ENCODE data around the gene TUBB. TPM values are rescaled to one million over a fixed set of nuclear protein-coding genes. Genes with fewer than 3 reads are reported as not detected.

Gene TUBB
- total RNA-seq, 1 experiment from 2014 or later = 1,719 TPM

GRCh38 chr6:30747902-30748769, 28.0 kb downstream of the TUBB start:
- Histone ChIP-seq H2BK5ac (ENCODE audit: insufficient read length, low read length) (no peak overlapping the region), H2BK120ac (ENCODE audit: low read depth, low read length, poor library complexity, severe bottlenecking) (no peak overlapping the region), H3K56ac (ENCODE audit: insufficient read length, low read depth, low read length) (no peak overlapping the region), H3K9me3 (ENCODE audit: control insufficient read depth, low read depth, low read length) (no peaks in the 10 kb centered on the region), H3T11ph (ENCODE audit: low read length) (no peak overlapping the region), H2BK12ac (ENCODE audit: insufficient read length, low read depth, low read length) (no peak overlapping the region), H4K5ac (ENCODE audit: insufficient read length, low read depth, low read length) (no peak overlapping the region), H4K8ac (replicated peaks; ENCODE audit: insufficient read length, low read depth, low read length) (no peak overlapping the region), H3K79me1 (ENCODE audit: insufficient read depth, low read depth, low read length, poor library complexity, severe bottlenecking) (no peaks in the 10 kb centered on the region), H3K18ac (ENCODE audit: insufficient read length, low read depth, low read length) (no peak overlapping the region), H2AK5ac (ENCODE audit: insufficient read length, low read length) (no peak overlapping the region), H3K9ac (ENCODE audit: extremely low read depth, insufficient read length, low read length) (no peak overlapping the region), H4K91ac (ENCODE audit: insufficient read length, low read depth, low read length) (no peak overlapping the region), H3K4me2 (ENCODE audit: insufficient read depth, insufficient read length, low read length) (no peak overlapping the region), H3K27me3 (ENCODE audit: insufficient read depth, low read length) (no peaks in the 10 kb centered on the region; the same call in 1 of the 2 replicates), H3K27ac (ENCODE audit: insufficient read length, low read depth, low read length) (no peak overlapping the region), H3K79me2 (ENCODE audit: insufficient read depth, low read length) (peaks cover 8% of the 10 kb centered on the region; the same call in 1 of the 2 replicates), H3K23me2 (ENCODE audit: insufficient read length, low read depth, low read length, poor library complexity, severe bottlenecking) (peaks cover 6% of the 10 kb centered on the region), H3K23ac (ENCODE audit: insufficient read length, low read depth, low read length) (no peak overlapping the region), H4K20me1 (ENCODE audit: control insufficient read depth, insufficient read depth, insufficient read length) (peaks cover under 1% of the 10 kb centered on the region), H2AFZ (ENCODE audit: low read length) (no peak overlapping the region), H2BK15ac (ENCODE audit: low read depth, low read length) (no peak overlapping the region), H2BK20ac (ENCODE audit: low read depth, low read length, poor library complexity, severe bottlenecking) (no peak overlapping the region), H3K4ac (ENCODE audit: low read depth, low read length) (no peak overlapping the region), H3K4me1 (ENCODE audit: insufficient read depth, low read length) (peaks cover 2% of the 10 kb centered on the region; the same call in 1 of the 2 replicates), H3K14ac (ENCODE audit: insufficient read depth, low read length) (no peak overlapping the region)
- no peak for TF ChIP-seq CTCF (conservative IDR thresholded peaks at IDR 0.05)
- no peak for DNase-seq
- WGBS (ENCODE audit: extremely low coverage, insufficient read length, low lambda C conversion rate) = no CpG with 5 or more reads among the region's 6 CpGs
- H3K9me3 Mint-ChIP-seq = no peaks in the 10 kb centered on the region; a peak in 3 of 5 replicates
- H3K4me3 Mint-ChIP-seq = no peak overlapping the region
- peaks cover 6% of the 10 kb centered on the region; the same call in 1 of the 2 replicates for H3K27me3 Mint-ChIP-seq (ENCODE audit: low read depth)
- peaks cover 0 to 6% (median 3%) of the 10 kb centered on the region in 3 experiments; a peak in 5 of 7 replicates for H3K36me3 Mint-ChIP-seq (ENCODE audit: insufficient read depth in 1 of 3, low read depth in 3 of 3)
- no peak overlapping the region for H3K27ac Mint-ChIP-seq
- peaks cover 26 to 33% of the 10 kb centered on the region in 2 experiments for H3K4me1 Mint-ChIP-seq
